GM13977 (cell line): ENCODE measurements around the gene CYB561D2.
A peak's percentile ranks its signal among the peaks of the same experiment; 100 is the strongest.

Source experiments
- DNase-seq: peaks from one replicate; pipeline ENCODE4 v3.0.0; 2012; ENCODE audit warnings: low spot score
- CTCF ChIP-seq: IDR thresholded peaks from 2 replicates; pipeline ENCODE4 v1.5.1; 2012; ENCODE audit warnings: mild to moderate bottlenecking, control low read depth; ENCODE audit not compliant: insufficient read depth; ENCODE audit errors: extremely low read depth, missing control alignments
- in situ Hi-C: fragments of 300-500 bp; cut with MboI; formaldehyde crosslinking; loops from one replicate; pipeline ENCODE4 v1.12.0; 2022; ENCODE audit warnings: low sequenced_read_pairs, low pct_unique_long_range_greater_than_20kb, mixed read lengths, inconsistent platforms; ENCODE audit not compliant: unreplicated experiment

Gene CYB561D2

DNA sequence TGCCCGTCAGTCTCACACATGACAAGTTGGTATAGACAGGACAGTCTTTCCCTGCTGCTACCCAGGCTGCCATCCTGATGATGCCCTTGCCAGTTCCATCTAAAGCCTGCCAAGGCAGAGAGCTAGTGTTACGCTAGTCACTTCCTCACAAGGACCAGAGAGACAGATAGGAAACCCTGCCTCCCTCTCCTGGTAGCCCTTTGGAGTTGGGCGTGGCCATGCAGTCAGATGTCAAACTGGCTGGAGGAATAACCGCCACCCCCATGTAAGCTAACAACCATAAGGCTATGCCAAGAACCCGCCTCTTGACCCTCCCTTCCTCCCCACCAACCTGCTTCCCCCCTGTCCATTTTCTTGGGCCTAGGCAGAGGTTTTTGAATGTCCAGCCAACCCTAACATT, 5.9 kb downstream of the CYB561D2 start:
- in situ Hi-C loops = no loop called here
- DNase-seq = no peak
- TF ChIP-seq CTCF = no peak

- no peak for TF ChIP-seq CTCF
- in situ Hi-C loops = no loop called here
- no peak for DNase-seq
Measured at GRCh38 chr3:50357481-50357880, 6.8 kb downstream of the CYB561D2 start.

GRCh38 chr3:50358355-50358910, 7.8 kb downstream of the CYB561D2 start:
- TF ChIP-seq CTCF = no peak
- in situ Hi-C loops = no loop called here
- no peak for DNase-seq

DNA sequence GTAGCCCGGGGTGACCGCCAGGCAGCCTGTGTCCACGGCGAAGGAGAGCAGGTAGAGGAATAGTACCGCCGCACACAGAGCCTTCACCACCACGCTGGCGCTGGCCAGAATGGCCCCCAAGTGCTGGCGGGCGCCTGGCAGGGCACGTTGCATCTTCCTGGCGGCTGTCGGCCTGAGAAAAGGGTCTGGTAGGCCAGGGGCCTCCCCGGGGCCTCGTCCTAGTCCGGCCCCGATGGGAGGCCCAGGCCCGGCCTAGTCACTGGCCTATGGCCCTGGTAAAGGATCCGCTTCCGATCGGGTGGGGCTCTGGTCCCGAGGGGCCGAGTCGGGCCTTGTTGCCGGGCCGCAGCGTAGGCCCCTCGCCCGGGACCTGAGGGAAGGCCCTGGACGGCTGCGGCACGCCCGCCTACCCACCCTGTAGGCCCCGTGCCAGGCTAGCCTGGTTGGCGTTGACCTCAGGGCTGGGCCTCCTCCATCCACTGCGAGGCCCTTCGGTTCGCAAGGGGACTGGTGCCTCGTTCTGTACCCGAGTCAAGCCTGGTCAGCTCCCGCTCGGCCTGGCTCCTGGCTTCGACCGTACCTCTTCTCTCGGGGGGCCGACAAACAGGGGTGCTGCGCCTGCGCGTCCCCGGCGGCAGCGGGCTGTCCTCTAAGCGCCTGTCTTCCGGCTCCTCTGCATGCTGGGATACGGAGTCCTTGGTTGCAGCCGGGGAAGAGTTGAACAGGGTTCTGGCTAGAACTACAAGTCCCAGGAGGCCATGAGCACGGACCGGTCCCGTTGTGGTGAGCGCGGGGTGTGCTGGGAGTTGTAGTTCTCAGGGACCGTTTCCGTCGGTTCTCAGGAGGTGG, 8.5 kb downstream of the CYB561D2 start, which contains the start of gene TMEM115:
Gene TMEM115, minus strand, starts transcription at position 611 of the 849 bp plus-strand sequence. Its CDS starts 458 bp downstream, at position 153.
- no peak for TF ChIP-seq CTCF
- in situ Hi-C loops = no loop called here
- peak; percentile 98 for DNase-seq

DNA sequence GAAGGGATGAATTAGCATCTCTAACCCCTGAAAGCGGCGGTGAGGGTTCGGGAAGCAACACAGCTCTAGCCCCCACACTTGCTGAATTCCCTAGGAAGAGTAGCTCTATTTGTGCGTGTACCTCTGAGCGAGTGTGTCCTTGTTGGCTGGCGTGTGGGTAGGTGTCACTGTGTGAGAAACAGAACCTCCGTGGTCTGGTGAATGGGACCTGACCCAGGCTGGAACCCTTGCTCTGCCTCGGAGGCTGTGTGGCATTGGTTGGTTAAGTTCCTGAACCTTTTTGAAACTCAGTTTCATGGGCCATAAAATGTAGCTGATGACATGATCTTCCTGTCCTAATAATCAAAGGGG, 9.1 kb downstream of the CYB561D2 start:
- no peak for TF ChIP-seq CTCF
- in situ Hi-C loops = no loop called here
- DNase-seq = no peak

DNA sequence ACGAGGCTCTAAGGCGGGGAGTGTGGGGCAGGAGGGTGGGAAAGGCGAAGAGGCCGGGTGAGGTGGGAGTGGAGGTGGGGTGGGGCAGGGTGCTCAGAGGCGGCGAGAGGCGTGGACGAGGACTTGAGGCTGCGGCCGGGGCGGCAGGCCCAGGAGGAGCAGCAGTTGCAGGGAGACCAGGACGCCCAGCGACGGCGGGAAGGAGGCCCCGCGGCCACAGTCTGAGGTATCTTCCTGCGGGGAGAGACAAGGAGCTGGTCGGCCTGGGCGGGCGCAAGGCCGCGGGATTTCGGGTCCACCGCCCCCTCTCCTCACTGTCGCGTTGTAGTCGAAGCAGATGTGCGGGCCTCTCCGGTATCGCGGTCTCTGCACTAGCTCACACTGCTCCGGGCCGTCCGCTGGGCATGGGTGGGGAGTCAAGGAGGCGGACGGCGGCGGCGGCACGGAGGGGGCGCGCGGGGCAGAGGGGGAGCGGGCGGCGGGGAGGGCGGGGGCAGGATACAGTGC, 14.0 kb downstream of the CYB561D2 start:
- in situ Hi-C loops = no loop called here
- DNase-seq = no peak
- TF ChIP-seq CTCF = no peak
